HG02642 (cell line): ENCODE measurements around the gene GSTO2.
"Not testable (repeated sequence)": the region's sequence is repeated elsewhere in the genome, so short reads cannot be mapped to it uniquely, and the experiment has no call there.

ENCODE experiments used
- ATAC-seq: cut with Tn5 transposase; IDR thresholded peaks from one replicate; pipeline ENCODE4 v1.9.1; 2021; ENCODE audit warnings: mild to moderate bottlenecking; ENCODE audit not compliant: unreplicated experiment, poor library complexity

GSTO2 gene

DNA sequence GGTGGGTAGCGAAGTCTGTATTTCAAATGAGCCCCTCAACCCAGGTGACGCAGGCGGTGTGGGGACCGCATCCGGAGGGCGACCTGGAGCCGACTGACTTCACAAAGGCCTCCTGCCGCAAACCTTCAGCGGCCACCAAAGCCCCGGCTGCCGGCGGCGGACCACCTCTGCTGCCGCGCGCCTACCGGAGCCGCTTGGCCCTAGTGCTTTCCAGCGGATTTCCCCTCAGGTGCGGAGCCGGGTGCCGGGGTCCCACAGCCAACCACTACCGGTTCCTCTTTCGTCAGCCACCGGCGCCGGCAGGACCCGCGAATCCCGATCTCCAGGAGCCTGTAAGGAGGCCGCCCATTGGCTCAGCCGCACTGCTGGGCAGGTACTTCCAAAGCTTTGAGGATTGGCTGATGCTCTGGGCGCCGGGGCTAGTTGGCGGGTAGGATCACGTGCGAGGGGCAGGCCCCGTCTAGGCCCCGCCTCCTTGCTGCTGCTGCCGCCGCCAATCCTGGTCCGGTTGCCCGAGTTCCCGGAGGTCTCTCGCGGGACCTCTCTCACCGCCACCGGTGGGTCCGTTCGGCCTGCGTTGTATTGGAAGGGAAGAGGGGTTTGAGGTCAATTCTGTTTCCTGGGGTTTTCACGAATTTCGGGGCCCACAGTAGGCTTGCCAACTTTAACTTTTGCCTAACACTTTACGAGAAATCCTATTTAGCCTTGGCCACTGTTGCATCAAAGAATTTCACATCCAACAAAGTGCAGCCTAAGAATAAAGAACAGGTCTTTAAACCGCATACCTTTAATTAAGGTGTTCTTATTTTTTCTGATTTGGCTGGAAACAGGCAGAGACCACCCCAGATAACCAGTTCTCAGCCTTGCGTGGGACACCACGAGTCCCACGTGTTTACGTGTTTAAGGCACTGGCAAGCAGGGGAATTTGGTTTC is at the start of gene GSTO2:
TSS of gene GSTO2 (plus strand) at position 472 of the 933 bp plus-strand sequence. CDS start 5,732 bp downstream, outside the sequence.
- ATAC-seq: peak; percentile 99

DNA sequence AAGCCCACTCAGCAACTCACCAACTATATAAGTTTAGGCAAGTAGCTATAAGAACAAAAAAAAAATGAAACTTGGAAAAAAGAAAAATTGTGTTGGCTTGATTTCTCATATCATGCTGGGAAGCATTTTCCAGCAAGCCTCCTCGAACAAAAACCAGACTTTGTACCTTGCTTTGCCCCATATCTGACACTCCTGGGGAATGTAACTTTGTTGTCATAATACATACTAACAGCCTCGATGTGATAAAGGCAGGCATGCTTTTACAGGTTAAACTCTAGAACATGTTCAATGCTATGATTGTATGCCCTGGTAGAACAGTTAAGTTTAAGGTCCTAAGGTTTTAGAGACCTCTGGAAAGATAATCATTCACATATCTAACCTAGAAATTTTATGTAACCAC is 48.5 kb upstream of the GSTO2 start:
- no peak for ATAC-seq

DNA sequence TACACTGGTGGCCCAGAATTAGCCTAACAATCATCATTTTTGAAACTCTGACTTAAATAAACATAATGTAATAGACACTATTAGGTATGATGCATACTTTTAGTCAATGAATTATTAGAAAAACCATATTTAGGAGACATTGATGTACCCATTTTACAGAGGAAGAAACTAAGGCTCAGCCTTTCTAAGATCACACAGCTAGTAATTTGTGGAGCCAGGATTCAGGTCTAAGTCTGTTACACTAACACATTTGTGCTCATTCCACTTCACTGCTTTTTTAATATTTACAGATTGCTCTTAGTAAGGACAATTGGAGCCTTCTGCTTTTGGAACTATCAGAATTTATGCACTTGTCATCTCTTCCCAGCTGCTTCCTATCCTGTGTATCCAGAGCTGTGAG is 45.7 kb upstream of the GSTO2 start:
- no peak for ATAC-seq

DNA sequence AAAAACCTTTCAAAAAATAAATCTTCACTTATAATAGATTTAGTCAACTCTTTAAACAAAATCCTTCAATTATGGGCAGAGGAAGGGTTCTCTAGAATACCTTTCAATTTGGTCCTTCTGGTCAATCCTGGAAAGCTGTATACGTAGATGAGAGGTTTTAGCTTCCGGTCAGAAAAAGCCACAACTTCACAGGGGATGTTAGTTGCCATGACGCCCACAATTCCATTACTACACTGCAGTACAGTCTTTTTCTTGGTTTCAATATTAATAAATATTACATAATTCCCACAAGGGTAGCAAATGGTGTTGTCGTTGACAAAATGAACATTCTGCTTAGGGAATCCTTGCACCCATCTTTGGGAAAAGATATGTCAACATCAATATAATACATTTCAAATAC is 38.5 kb upstream of the GSTO2 start:
- ATAC-seq: no peak

DNA sequence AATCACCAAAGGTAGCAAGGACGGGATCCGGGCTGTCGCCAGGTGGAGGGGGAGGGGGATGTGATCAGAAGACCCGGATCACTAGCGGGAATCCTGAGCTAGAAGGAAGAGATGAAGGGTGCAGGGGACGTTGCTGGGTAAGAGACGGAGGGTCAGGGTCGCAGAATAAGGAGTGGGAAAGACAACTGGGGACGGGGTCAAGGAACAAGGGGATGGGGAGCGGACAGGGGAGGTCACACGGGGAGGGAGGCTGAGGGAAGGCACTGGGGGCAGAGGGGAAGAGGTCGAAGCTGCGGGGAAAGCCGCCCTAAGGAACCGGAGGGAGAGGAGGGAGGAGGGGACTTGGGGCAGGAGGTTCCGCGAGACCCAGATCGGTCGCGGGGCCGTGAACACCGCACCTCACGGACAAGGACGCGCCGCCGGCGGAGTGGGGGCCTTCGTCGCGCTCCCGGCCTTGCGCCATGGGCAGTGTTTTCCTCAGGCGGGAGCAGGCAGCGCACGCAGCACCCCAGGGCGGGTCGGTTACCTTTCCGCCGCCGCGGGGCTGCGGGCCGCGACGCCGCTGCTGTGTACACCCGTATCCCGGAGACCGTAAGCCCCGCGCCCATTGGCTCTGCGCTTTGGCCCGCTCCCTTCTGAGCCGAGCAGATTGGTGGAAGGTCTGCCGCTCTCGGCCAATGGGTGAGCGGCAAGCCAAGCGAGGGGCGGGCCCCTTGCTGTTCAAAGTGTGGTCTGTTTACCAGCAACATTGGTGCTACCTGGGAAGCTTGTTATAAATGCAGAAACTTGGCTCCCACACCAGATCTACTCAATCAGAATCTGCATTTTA is 37.0 kb upstream of the GSTO2 start, which contains the start of gene CFAP43:
TSS of gene CFAP43 (minus strand) at position 581 of the 829 bp plus-strand sequence. CDS start at position 463, 118 bp downstream.
- peak; percentile 100 for ATAC-seq

DNA sequence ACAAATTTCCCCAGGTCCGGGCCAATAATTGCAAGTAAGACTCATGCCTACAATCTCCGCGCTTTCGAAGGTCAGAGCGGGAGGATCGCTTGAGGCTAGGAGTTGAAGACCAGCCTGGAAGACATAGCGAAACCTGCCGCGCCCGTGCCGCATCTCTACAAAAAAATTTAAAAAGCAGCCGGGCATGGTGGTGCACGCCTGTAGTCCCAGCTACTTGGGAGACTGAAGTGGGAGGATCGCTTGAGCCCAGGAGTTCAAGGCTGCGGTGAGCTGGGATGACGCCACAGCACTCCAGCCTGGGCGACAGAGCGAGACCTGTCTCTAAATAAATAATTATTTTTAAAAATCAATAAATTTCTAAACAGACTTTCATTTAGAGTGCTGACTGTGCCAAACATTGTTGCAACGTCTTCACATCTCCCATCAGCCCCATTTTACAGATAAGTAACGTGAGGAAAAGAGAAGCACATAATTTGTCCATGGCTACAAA is 36.3 kb upstream of the GSTO2 start:
- no peak for ATAC-seq

DNA sequence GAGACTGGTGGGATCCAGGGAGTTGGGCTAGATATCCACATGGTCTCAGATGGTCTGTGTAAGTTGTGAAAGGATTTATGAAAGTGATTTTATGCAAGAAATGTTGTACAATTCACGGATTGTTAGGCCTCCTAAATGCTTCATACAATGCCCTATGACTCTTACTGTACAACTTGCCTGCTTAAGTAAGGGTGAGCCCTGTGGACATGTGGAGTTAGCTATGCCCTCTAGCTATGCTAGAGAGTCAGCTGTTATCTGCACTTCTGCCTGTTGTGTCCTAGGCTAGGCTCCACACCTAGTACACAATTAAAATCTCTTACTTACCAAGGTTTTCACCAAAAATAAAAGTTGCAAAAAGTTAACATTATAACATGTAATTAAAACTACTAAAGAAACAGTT is 35.2 kb upstream of the GSTO2 start:
- ATAC-seq: no peak

DNA sequence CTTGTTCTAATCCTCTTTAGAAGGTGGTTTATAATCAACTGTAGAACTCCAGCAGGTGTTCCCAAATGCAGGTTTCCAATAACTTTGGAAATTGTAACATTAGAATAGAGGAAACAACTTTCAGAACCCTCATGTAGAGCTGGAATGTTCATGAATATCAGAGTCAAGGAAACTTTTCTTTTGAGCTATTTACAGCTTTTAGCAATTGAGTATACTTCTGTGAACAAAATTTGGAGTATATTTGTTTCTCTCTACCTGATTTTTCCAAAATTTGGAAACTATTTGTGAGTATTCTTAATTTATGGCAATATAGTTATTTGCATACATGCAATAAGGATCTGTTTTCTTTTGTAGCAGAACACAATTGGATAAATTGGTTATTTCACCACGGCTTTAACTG is 34.0 kb upstream of the GSTO2 start:
- no peak for ATAC-seq

DNA sequence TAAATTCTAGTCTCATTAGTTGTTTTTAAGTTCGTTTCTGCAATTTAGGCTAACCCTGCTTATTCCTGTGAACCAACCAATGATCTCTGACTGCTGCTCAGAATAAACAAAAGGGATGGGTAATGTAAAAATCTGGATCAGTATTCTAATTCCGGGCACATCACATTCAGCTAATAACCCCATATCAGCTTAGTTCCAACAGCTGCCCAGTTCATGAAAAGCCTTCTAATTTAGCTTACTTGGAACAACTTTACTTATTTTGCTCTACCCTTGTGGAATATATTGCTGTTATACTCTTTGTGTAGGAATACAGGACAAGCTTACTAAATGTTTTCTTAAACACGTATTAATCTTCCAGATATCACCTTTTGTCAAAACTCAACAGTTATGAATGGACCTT is 33.2 kb upstream of the GSTO2 start:
- no peak for ATAC-seq

DNA sequence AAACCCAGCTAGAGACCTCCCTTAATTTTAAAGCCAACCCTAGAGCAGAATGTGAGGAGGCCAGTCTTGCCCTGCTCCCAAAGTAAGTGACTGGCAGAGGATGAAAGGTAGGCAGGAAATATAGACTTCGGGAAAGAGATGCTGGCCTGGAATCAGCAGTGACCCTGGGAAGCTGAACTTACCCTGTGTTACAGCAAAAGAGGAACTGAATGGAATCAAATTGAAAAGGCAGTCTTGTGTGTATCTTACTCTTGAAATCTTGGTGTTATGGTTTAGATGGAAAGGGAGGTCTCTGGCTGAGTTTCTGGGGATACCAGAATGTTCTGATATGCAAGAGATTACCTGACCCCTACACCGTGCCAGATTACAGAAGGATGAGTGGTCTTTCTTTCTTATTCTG is 28.9 kb upstream of the GSTO2 start:
- no peak for ATAC-seq

DNA sequence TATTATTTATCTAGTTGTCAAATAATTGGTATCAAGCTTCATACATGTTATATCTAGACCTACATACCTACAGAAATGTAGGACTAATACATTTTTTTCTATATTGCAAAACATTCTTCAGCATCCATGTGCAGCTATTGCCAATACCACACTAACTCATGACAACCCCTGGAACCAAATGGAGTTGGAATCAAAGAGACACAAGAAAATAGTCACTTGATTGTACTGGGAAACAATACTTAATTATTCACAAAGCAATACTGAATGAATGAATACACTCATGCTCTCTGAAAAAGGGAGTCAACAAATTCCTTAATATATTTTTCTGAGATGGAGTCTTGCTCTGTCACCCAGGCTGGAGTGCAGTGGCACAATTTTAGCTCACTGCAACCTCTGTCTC is 26.4 kb upstream of the GSTO2 start:
- ATAC-seq: no peak

DNA sequence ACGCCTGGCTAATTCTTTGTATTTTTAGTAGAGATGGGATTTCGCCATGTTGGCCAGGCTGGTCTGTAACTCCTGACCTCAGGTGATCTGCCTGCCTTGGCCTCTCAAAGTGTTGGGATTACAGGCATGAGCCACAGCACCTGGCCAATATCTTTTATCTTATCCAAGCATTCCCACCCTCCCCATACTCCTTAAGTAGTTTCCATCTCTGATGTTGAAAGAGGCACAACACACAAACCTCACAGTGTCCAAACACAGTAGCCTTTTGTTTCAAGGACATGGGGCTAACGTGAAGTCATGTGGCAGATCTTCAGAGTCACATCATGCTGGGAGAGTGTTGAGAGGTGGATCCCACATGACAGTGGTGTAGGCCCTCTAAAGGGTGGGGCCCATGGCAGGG is 26.0 kb upstream of the GSTO2 start:
- ATAC-seq: not testable (repeated sequence)

DNA sequence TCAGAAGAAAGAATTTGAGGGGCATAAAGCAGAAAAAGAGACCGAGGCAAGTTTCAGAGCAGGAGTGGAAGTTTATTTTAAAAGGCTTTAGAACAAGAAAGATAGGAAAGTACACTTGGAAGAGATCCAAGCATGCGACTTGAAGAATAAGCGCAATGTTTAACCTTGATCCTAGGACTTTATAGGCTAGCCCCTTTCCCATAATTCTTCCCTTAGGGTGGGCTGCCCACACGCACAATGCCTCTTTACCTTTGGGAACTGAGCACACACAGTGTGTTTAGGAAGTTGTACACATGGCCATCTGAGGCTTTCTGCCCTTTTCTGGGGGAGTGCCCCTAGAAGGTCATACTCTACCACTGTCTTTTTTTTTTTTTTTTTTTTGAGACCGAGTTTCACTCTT is 25.5 kb upstream of the GSTO2 start:
- ATAC-seq: no peak

DNA sequence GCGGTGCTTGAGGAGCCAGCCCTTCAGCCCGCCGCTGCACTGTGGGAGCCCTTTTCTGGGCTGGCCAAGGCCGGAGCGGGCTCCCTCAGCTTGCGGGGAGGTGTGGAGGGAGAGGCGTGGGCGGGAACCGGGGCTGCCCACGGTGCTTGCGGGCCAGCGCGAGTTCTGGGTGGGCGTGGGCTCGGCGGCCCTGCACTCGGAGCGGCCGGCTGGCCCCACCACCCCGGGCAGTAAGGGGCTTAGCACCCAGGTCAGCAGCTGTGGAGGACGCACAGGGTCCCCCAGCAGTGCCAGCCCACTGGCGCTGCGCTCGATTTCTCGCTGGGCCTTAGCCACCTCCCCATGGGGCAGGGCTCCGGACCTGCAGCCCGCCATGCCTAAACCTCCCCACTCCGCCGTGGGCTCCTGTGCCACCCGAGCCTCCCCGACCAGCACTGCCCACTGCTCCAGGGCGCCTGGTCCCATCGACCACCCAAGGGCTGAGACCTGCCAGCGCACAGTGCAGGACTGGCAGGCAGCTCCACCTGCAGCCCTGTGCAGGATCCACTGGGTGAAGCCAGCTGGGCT is 23.8 kb upstream of the GSTO2 start:
- ATAC-seq: no peak

DNA sequence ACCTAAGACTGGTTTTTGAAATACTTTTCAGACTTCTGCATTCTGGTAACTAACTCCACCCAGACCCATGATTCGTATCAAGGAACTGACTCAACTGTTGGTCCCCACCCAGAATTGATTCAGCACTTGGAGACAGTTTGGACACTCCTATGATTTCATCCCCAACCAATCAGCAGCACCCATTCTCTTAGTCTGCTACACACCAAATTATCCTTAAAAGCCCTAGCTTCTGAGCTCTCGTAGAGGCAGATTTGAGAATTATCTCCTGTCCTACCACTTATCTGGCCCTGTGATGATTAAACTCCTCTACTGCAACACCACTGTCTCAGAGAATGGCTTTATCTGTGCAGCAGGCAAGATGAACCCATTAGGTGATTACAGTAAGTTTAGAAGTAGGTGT is 22.0 kb upstream of the GSTO2 start:
- no peak for ATAC-seq

DNA sequence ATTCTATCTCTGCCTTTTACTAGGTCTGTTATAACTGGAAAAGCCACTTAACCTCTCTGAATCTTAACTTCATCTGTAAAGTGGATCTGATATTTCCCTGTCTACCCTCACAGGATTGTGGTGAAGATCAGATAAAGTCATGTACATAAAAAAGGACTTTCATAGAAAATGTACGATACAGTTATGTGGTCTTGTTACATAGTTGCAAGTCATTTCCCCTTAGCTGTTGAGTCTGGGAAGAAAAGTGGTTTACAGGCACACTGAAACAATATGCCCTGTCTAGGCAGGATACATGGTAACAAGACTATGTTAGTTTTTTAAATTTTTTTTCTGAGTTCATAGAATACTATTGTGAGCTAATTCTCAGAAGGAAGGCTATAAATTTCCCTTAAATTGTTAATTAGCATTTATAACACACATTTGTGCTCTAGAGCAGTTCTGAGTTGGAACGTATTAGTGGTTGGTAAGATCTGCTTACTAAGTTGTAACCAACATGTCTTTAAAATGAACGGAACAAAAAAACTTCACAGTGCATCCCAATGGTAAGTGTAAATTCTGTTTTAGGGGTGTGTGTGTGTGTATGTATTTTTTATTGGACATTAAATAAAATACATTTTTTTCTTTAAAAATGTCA is 21.4 kb upstream of the GSTO2 start:
- ATAC-seq: no peak

DNA sequence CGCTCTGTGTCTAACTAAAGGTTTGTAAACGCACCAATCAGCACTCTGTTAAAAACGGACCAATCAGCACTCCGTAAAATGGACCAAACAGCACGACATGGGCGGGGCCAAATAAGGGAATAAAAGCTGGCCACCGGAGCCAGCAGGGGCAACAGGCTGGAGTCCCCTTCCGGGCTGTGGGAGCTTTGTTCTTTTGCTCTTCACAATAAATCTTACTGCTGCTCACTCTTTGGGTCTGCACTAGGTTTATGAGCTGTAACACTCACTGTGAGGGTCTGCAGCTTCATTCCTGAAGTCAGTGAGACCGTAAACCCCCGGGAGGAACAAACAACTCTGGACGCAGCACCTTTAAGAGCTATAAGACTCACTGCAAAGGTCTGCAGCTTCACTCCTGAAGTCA is 20.1 kb upstream of the GSTO2 start:
- ATAC-seq: not testable (repeated sequence)

DNA sequence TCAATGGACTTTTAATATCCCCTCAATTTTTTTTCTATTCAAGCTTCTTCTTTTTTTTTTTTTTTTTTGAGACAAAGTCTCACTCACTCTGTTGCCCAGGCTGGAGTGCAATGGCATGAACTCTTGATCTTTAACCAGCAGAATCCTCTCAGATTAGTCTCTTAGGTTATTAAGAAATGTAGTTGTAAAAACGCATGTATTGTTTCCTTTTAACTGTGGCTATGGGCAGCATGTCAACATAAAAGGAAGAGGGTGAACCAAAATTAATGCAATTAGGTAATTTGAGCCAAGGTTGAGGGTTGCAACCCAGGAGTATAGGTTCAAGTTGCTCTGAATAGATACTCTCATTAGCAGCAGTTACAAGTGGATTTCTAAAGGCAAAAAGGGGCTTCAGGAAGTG is 18.6 kb upstream of the GSTO2 start:
- no peak for ATAC-seq

DNA sequence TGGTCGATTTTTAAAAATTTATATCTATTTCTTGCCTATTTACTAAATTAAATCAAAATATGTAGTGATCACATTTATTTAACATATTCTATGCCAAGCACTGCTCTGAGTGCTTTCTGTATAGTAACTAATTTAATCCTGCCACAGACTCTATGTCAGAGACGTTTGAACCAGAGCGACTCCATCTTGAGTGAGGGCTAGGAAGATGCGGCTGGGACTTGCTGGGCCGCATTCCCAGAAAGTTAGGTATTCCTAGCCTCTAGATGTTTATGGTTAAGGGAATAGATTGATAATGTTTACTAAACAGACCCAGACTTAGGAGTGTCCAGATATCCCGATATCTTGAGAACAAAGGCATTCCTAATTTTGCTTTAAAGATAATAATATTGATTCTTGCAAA is 17.5 kb upstream of the GSTO2 start:
- no peak for ATAC-seq

DNA sequence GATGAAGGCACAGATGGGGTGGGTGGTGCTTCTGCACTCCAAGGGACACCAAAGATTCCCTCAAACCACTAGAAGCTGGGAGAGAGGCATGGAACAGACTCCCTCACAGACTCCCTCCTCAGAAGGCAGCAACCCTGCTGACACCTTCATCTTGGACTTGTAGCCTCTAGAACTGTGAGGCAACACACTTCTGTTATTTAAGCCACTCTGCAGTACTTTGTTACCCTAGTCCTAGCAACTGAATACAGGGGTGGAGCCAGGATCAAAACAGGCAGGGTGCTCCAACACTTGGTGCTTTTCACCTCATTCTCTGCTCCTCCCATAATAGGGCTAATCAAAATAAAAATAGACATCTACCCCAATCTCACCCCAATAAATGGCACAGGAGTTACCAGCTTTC is 16.6 kb upstream of the GSTO2 start:
- no peak for ATAC-seq
